Brain microvascular endothelial cell (primary cell): Measurements from ENCODE around the gene DOCK9.

Source experiments
- DNase-seq: peaks from one replicate; pipeline ENCODE4 v3.0.0-alpha.2; 2020
- H3K27ac ChIP-seq: fragments of 250-450 bp; sonication (Bioruptor Pico); 2 replicates; pipeline ENCODE4 v1.5.1; 2020; ENCODE audit warnings: mild to moderate bottlenecking, moderate library complexity
- H3K27me3 ChIP-seq: fragments of 250-450 bp; sonication (Bioruptor Pico); replicated peaks from 2 replicates; pipeline ENCODE4 v1.5.1; 2020; ENCODE audit warnings: mild to moderate bottlenecking
- H3K36me3 ChIP-seq: fragments of 250-450 bp; sonication (Bioruptor Pico); replicated peaks from 2 replicates; pipeline ENCODE4 v1.5.1; 2020; ENCODE audit warnings: mild to moderate bottlenecking
- H3K4me3 ChIP-seq: 2 replicates; pipeline ENCODE4 v1.5.1; 2011; ENCODE audit warnings: low read depth, mild to moderate bottlenecking, control low read depth, low read length, moderate library complexity
- in situ Hi-C: cut with HindIII; loops from 2 replicates; pipeline ENCODE4 v1.10.0; 2017; ENCODE audit warnings: low sequenced_read_pairs, low pct_ligation_motif_present
- TF ChIP-seq, protein P1 (sequence below): IDR thresholded peaks from 2 replicates; pipeline ENCODE4 v1.5.1; 2011; ENCODE audit warnings: low read depth, mild to moderate bottlenecking, moderate library complexity, low read length, control low read depth, inconsistent platforms; ENCODE audit errors: missing control alignments

The DOCK9 gene

DNA sequence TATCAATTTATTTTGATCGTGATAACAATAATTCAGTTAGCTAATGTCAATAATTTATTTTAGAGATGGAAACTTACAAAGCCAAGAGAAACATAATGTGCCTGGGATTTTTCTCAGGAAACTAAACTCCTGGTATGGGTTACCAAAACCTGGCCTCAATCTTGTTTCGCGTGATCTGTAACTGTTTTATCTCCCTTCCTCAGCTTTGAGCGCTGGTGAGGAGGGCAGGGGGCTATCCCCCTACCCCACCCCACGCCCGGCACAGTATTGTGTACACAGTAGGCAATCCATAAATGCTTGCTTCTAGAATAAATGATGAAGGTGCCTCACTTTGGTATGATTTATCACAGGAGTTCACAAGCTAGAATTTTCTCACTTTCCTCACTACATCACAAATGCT, 7.7 kb upstream of the DOCK9 start:
- Histone ChIP-seq H3K27me3 (no peaks in the 10 kb centered on the region), H3K27ac (no peak overlapping the region), H3K36me3 (no peaks in the 10 kb centered on the region), H3K4me3 (no peak overlapping the region)
- TF ChIP-seq, protein P1, sequence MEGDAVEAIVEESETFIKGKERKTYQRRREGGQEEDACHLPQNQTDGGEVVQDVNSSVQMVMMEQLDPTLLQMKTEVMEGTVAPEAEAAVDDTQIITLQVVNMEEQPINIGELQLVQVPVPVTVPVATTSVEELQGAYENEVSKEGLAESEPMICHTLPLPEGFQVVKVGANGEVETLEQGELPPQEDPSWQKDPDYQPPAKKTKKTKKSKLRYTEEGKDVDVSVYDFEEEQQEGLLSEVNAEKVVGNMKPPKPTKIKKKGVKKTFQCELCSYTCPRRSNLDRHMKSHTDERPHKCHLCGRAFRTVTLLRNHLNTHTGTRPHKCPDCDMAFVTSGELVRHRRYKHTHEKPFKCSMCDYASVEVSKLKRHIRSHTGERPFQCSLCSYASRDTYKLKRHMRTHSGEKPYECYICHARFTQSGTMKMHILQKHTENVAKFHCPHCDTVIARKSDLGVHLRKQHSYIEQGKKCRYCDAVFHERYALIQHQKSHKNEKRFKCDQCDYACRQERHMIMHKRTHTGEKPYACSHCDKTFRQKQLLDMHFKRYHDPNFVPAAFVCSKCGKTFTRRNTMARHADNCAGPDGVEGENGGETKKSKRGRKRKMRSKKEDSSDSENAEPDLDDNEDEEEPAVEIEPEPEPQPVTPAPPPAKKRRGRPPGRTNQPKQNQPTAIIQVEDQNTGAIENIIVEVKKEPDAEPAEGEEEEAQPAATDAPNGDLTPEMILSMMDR = no peak
- in situ Hi-C loops = no loop called here
- no peak for DNase-seq

GRCh38 chr13:98984983-98985382, 7.1 kb upstream of the DOCK9 start:
- Histone ChIP-seq H3K27me3 (no peaks in the 10 kb centered on the region), H3K36me3 (no peaks in the 10 kb centered on the region), H3K4me3 (no peak overlapping the region), H3K27ac (no peak overlapping the region)
- no peak for DNase-seq
- TF ChIP-seq, protein P1 = no peak
- in situ Hi-C loops = no loop called here

GRCh38 chr13:98984118-98984517, 6.3 kb upstream of the DOCK9 start:
- Histone ChIP-seq H3K36me3 (no peaks in the 10 kb centered on the region), H3K4me3 (no peak overlapping the region), H3K27ac (no peak overlapping the region), H3K27me3 (no peaks in the 10 kb centered on the region)
- TF ChIP-seq, protein P1 = no peak
- in situ Hi-C loops = no loop called here
- DNase-seq = no peak

DNA sequence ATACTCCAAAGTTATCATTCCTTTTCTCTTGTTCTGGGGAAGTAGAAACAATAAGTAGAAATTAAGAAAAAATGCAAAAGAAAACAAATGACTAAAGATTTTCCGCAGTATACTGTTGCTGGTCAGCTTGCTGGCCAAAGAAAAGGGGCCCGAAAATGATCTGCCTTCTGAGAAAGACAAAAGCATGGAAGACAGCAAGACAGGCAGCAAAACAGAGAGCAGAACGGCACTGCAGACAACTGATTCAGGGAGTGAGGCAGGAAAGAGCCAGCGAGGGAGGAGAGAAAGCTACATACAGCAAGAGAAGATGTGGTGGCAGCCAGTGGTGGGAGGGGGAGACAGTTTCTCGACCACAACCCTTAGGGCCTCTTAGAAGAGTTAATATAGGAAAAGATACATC, 5.3 kb upstream of the DOCK9 start:
- DNase-seq = no peak
- no peak overlapping the region for H3K27ac ChIP-seq
- no peaks in the 10 kb centered on the region for H3K27me3 ChIP-seq
- in situ Hi-C loops = no loop called here
- no peak overlapping the region for H3K4me3 ChIP-seq
- no peaks in the 10 kb centered on the region for H3K36me3 ChIP-seq
- TF ChIP-seq, protein P1 = no peak

GRCh38 chr13:98981369-98982080, 3.7 kb upstream of the DOCK9 start:
- no peak overlapping the region for H3K27ac ChIP-seq
- H3K27me3 ChIP-seq = no peaks in the 10 kb centered on the region
- in situ Hi-C loops = no loop called here
- no peak for DNase-seq
- H3K4me3 ChIP-seq = no peak overlapping the region
- TF ChIP-seq, protein P1 = no peak
- no peaks in the 10 kb centered on the region for H3K36me3 ChIP-seq
